ENCODE data around the gene HOXB2. TPM values are rescaled to one million over a fixed set of nuclear protein-coding genes. Genes with fewer than 3 reads are reported as not detected.

The HOXB2 gene
- total RNA-seq, 1 experiment from 2014 or later = not detected

- H3K27me3 Mint-ChIP-seq (ENCODE audit: low read depth) = peaks cover 100% of the 10 kb centered on the region
- H3T11ph ChIP-seq (ENCODE audit: low read length) = no peak overlapping the region
- no peaks in the 10 kb centered on the region for H3K23me2 ChIP-seq (ENCODE audit: insufficient read length, low read depth, low read length, poor library complexity, severe bottlenecking)
- no peaks in the 10 kb centered on the region for H3K36me3 Mint-ChIP-seq (ENCODE audit: insufficient read depth in 1 of 3, low read depth in 3 of 3)
- no peak overlapping the region for H2BK15ac ChIP-seq (ENCODE audit: low read depth, low read length)
- H3K79me1 ChIP-seq (ENCODE audit: insufficient read depth, low read depth, low read length, poor library complexity, severe bottlenecking) = no peaks in the 10 kb centered on the region
- H3K4me1 Mint-ChIP-seq = peaks cover 3 to 21% of the 10 kb centered on the region in 2 experiments
- H2BK120ac ChIP-seq (ENCODE audit: low read depth, low read length, poor library complexity, severe bottlenecking) = no peak overlapping the region
- no CpG with 5 or more reads among the region's 10 CpGs for WGBS (ENCODE audit: extremely low coverage, insufficient read length, low lambda C conversion rate)
- H3K4me2 ChIP-seq (ENCODE audit: insufficient read depth, insufficient read length, low read length) = no peak overlapping the region
- no peak overlapping the region for H3K56ac ChIP-seq (ENCODE audit: insufficient read length, low read depth, low read length)
- H3K23ac ChIP-seq (ENCODE audit: insufficient read length, low read depth, low read length) = no peak overlapping the region
- no peak overlapping the region for H2AFZ ChIP-seq (ENCODE audit: low read length)
- H3K9me3 ChIP-seq (ENCODE audit: control insufficient read depth, low read depth, low read length) = no peaks in the 10 kb centered on the region
- no peaks in the 10 kb centered on the region for H3K79me2 ChIP-seq (ENCODE audit: insufficient read depth, low read length)
- H2AK5ac ChIP-seq (ENCODE audit: insufficient read length, low read length) = no peak overlapping the region
- peaks cover 7 to 13% of the 10 kb centered on the region in 2 experiments; a peak in 3 of 5 replicates for H3K9me3 Mint-ChIP-seq
- H3K4me3 Mint-ChIP-seq = no peak overlapping the region
- no peak overlapping the region for H3K14ac ChIP-seq (ENCODE audit: insufficient read depth, low read length)
- TF ChIP-seq CTCF (conservative IDR thresholded peaks at IDR 0.05) = no peak
- no peak overlapping the region for H4K5ac ChIP-seq (ENCODE audit: insufficient read length, low read depth, low read length)
- no peak overlapping the region for H3K27ac ChIP-seq (ENCODE audit: insufficient read length, low read depth, low read length)
- H2BK20ac ChIP-seq (ENCODE audit: low read depth, low read length, poor library complexity, severe bottlenecking) = no peak overlapping the region
- H4K91ac ChIP-seq (ENCODE audit: insufficient read length, low read depth, low read length) = no peak overlapping the region
- DNase-seq = no peak
- no peak overlapping the region for H3K4ac ChIP-seq (ENCODE audit: low read depth, low read length)
- no peak overlapping the region for H3K27ac Mint-ChIP-seq
- no peaks in the 10 kb centered on the region for H3K4me1 ChIP-seq (ENCODE audit: insufficient read depth, low read length)
- no peak overlapping the region for H2BK5ac ChIP-seq (ENCODE audit: insufficient read length, low read length)
- H4K8ac ChIP-seq (replicated peaks; ENCODE audit: insufficient read length, low read depth, low read length) = no peak overlapping the region
- no peaks in the 10 kb centered on the region for H4K20me1 ChIP-seq (ENCODE audit: control insufficient read depth, insufficient read depth, insufficient read length)
- H3K27me3 ChIP-seq (ENCODE audit: insufficient read depth, low read length) = peaks cover 99% of the 10 kb centered on the region
- no peak overlapping the region for H2BK12ac ChIP-seq (ENCODE audit: insufficient read length, low read depth, low read length)
- H3K9ac ChIP-seq (ENCODE audit: extremely low read depth, insufficient read length, low read length) = no peak overlapping the region
- no peak overlapping the region for H3K18ac ChIP-seq (ENCODE audit: insufficient read length, low read depth, low read length)
These were observed 46.5 kb upstream of the HOXB2 start for GRCh38 chr17:48591255-48592056.
